IMR-90 (cell line): ENCODE measurements around the gene BCAR1. TPM values are rescaled to one million over a fixed set of nuclear protein-coding genes. Genes with fewer than 3 reads are reported as not detected.

Source experiments
- ATAC-seq: fragments of 200-7000 bp; cut with Tn5 transposase; 2 replicates; pipeline ENCODE4 v1.9.1; 2020; ENCODE audit warnings: low read depth, mild to moderate bottlenecking, moderate library complexity
- BruUV-seq: library from RNA; stranded (reverse); fragments of 400-500 nt; replicated peaks from 2 replicates; lab custom pipeline; 2021; lab: Mats Ljungman, UMichigan
- CTCF ChIA-PET: fragments of 300-600 bp; formaldehyde crosslinking; extraction: SDS; loops from one replicate; lab custom pipeline; 2021; ENCODE audit warnings: antibody characterized with exemption; lab: Yijun Ruan, JAX
- POLR2A ChIA-PET: fragments of 300-600 bp; sonication (Branson Sonifier 250); formaldehyde crosslinking; loops from one replicate; lab custom pipeline; 2022; ENCODE audit warnings: antibody characterized with exemption; ENCODE audit not compliant: unreplicated experiment; lab: Charles Lee
- DNase-seq: peaks from one replicate; pipeline ENCODE4 v3.0.0; 2013
- H2AFZ ChIP-seq: replicated peaks from 2 replicates; pipeline ENCODE3; 2013; ENCODE audit warnings: low read length, mild to moderate bottlenecking; ENCODE audit not compliant: poor library complexity
- H2AK5ac ChIP-seq: 2 replicates; pipeline ENCODE4 v1.6.1; 2013; ENCODE audit warnings: low read depth, low read length, inconsistent platforms
- H2AK9ac ChIP-seq: replicated peaks from 2 replicates; pipeline ENCODE3; 2013; ENCODE audit warnings: mild to moderate bottlenecking, low read depth, low read length, moderate library complexity; ENCODE audit not compliant: poor library complexity
- H2BK120ac ChIP-seq: 2 replicates; pipeline ENCODE4 v1.6.1; 2013; ENCODE audit warnings: low read depth, low read length, inconsistent platforms
- H2BK15ac ChIP-seq: 3 replicates; pipeline ENCODE4 v1.6.1; 2013; ENCODE audit warnings: low read depth, low read length, inconsistent platforms
- H2BK20ac ChIP-seq: 2 replicates; pipeline ENCODE4 v1.6.1; 2013; ENCODE audit warnings: low read depth, mild to moderate bottlenecking, inconsistent platforms, low read length, moderate library complexity
- H2BK5ac ChIP-seq: 2 replicates; pipeline ENCODE4 v1.6.1; 2013; ENCODE audit warnings: mild to moderate bottlenecking, low read depth, low read length, inconsistent platforms; ENCODE audit not compliant: poor library complexity, severe bottlenecking
- H3K14ac ChIP-seq: replicated peaks from 2 replicates; pipeline ENCODE4 v1.6.1; 2013; ENCODE audit warnings: low read depth, low read length, inconsistent platforms
- H3K18ac ChIP-seq: 2 replicates; pipeline ENCODE4 v1.6.1; 2013; ENCODE audit warnings: low read depth, low read length, control low read depth
- H3K23ac ChIP-seq: 2 replicates; pipeline ENCODE4 v1.6.1; 2013; ENCODE audit warnings: low read depth, low read length, inconsistent platforms
- H3K27ac ChIP-seq: 2 replicates; pipeline ENCODE4 v1.5.1; 2013; ENCODE audit warnings: mild to moderate bottlenecking, control low read depth, low read length; ENCODE audit not compliant: insufficient read depth
- H3K27me3 ChIP-seq: 2 replicates; pipeline ENCODE4 v1.6.1; 2013; ENCODE audit warnings: low read length; ENCODE audit not compliant: control insufficient read depth, insufficient read depth
- H3K36me3 ChIP-seq: 2 replicates; pipeline ENCODE4 v1.6.1; 2013; ENCODE audit warnings: low read length, mixed read lengths; ENCODE audit not compliant: control insufficient read depth, insufficient read depth
- H3K4ac ChIP-seq: 2 replicates; pipeline ENCODE4 v1.6.1; 2013; ENCODE audit warnings: low read depth, low read length, inconsistent platforms
- H3K4me1 ChIP-seq: 2 replicates; pipeline ENCODE4 v1.6.1; 2013; ENCODE audit warnings: low read length, mixed read lengths; ENCODE audit not compliant: control insufficient read depth, insufficient read depth
- H3K4me2 ChIP-seq: 2 replicates; pipeline ENCODE4 v1.6.1; 2013; ENCODE audit warnings: low read depth, mild to moderate bottlenecking, control low read depth, low read length, moderate library complexity
- H3K4me3 ChIP-seq: 2 replicates; pipeline ENCODE4 v1.5.1; 2013; ENCODE audit warnings: low read depth, mild to moderate bottlenecking, control low read depth, low read length, moderate library complexity; ENCODE audit not compliant: insufficient read depth
- H3K56ac ChIP-seq: 2 replicates; pipeline ENCODE4 v1.6.1; 2013; ENCODE audit warnings: low read length, inconsistent platforms; ENCODE audit not compliant: insufficient read depth; ENCODE audit errors: extremely low read depth
- H3K79me1 ChIP-seq, 2 experiments: 2 replicates each; pipeline ENCODE4 v1.6.1; 2013; ENCODE audit warnings: low read length in 2 of 2, inconsistent platforms in 1 of 2, low read depth in 1 of 2
- H3K9ac ChIP-seq: 2 replicates; pipeline ENCODE4 v1.6.1; 2013; ENCODE audit warnings: low read depth, low read length, control low read depth
- H3K9me1 ChIP-seq: 2 replicates; pipeline ENCODE4 v1.6.1; 2013; ENCODE audit warnings: low read length, inconsistent platforms; ENCODE audit not compliant: insufficient read depth
- H3K9me3 ChIP-seq: 2 replicates; pipeline ENCODE4 v1.6.1; 2013; ENCODE audit warnings: low read length; ENCODE audit not compliant: control insufficient read depth, insufficient read depth
- H4K20me1 ChIP-seq: 2 replicates; pipeline ENCODE4 v1.6.1; 2013; ENCODE audit warnings: low read length, inconsistent platforms; ENCODE audit not compliant: insufficient read depth
- H4K5ac ChIP-seq: 2 replicates; pipeline ENCODE4 v1.6.1; 2013; ENCODE audit warnings: mild to moderate bottlenecking, low read depth, low read length, control low read depth
- H4K8ac ChIP-seq, 2 experiments: 2 replicates each; pipeline ENCODE4 v1.6.1; 2013; ENCODE audit warnings: low read depth in 2 of 2, low read length in 2 of 2, control low read depth in 1 of 2, inconsistent platforms in 1 of 2
- H4K91ac ChIP-seq: 2 replicates; pipeline ENCODE4 v1.6.1; 2013; ENCODE audit warnings: low read depth, low read length, inconsistent platforms; ENCODE audit not compliant: insufficient read depth
- BHLHE40 ChIP-seq: fragments of 150-350 bp; IDR thresholded peaks from 2 replicates; pipeline ENCODE4 v1.6.1; 2016; ENCODE audit warnings: mild to moderate bottlenecking, low read depth, low read length
- CEBPB ChIP-seq: IDR thresholded peaks from 2 replicates; pipeline ENCODE4 v1.6.1; 2012; ENCODE audit warnings: low read depth, low read length, improper control_type of control experiment
- CHD1 ChIP-seq: IDR thresholded peaks from 2 replicates; pipeline ENCODE4 v1.6.1; 2012; ENCODE audit warnings: low read depth, low read length, improper control_type of control experiment
- FOS ChIP-seq: fragments of 150-350 bp; IDR thresholded peaks from 2 replicates; pipeline ENCODE4 v1.6.1; 2016; ENCODE audit warnings: low read depth, low read length
- MAFK ChIP-seq: IDR thresholded peaks from 2 replicates; pipeline ENCODE4 v1.6.1; 2012; ENCODE audit warnings: low read depth, low read length, improper control_type of control experiment
- MAZ ChIP-seq: IDR thresholded peaks from 2 replicates; pipeline ENCODE4 v1.6.1; 2012; ENCODE audit warnings: low read depth, mild to moderate bottlenecking, low read length, improper control_type of control experiment, moderate library complexity, borderline replicate concordance
- POLR2A ChIP-seq: IDR thresholded peaks from 2 replicates; pipeline ENCODE4 v1.6.1; 2012; ENCODE audit warnings: mild to moderate bottlenecking, low read depth, low read length
- RFX5 ChIP-seq: IDR thresholded peaks from 2 replicates; pipeline ENCODE4 v1.8.0; 2012; ENCODE audit warnings: low read depth, mild to moderate bottlenecking, low read length, moderate library complexity
- WGBS, 2 experiments: methylation state at CpG; one replicate each; pipeline versions ENCODE4 v1.1.5 to v1.1.7; 2013; ENCODE audit warnings: missing lambda C conversion rate in 2 of 2; ENCODE audit not compliant: insufficient read length in 1 of 2; ENCODE audit errors: extremely low coverage in 2 of 2; 5-methylcytosine and 5-hydroxymethylcytosine counted together
- dilution Hi-C: fragments of 300-500 bp; cut with HindIII; formaldehyde crosslinking; loops from one replicate; pipeline ENCODE4 v1.14.3; 2018; ENCODE audit warnings: low sequenced_read_pairs; ENCODE audit not compliant: unreplicated experiment
- in situ Hi-C: fragments of 300-500 bp; cut with MboI; formaldehyde crosslinking; loops from 3 replicates; pipeline ENCODE4 v1.14.3; 2019; ENCODE audit warnings: low sequenced_read_pairs, inconsistent platforms, mixed read lengths
- intact Hi-C: fragments of 100-400 bp; cut with micrococcal nuclease; formaldehyde crosslinking; loops from 2 replicates; pipeline ENCODE4 v1.10.0; 2022
- polyA plus RNA-seq, 3 experiments: library from polyadenylated mRNA; depleted of rRNA; stranded (reverse); fragments of >200 nt; gene quantifications; 2 replicates each; pipeline ENCODE4 v1.2.3, GENCODE V29; 2012; ENCODE audit warnings: low replicate concordance in 1 of 3
- total RNA-seq: library from RNA; depleted of rRNA; stranded (reverse); fragments of >200 nt; gene quantifications from 2 replicates; pipeline ENCODE4 v1.2.3, GENCODE V29; 2012
- TF ChIP-seq, protein P1 (sequence below): conservative IDR thresholded peaks from 2 replicates; pipeline ENCODE4 v1.5.1; 2012; ENCODE audit warnings: mild to moderate bottlenecking, low read depth, low read length, improper control_type of control experiment

BCAR1 gene
- total and polyA plus RNA-seq, 2 of the 4 experiments (the other 2 are of a cell fraction): 18.1 to 99.4 TPM

DNA sequence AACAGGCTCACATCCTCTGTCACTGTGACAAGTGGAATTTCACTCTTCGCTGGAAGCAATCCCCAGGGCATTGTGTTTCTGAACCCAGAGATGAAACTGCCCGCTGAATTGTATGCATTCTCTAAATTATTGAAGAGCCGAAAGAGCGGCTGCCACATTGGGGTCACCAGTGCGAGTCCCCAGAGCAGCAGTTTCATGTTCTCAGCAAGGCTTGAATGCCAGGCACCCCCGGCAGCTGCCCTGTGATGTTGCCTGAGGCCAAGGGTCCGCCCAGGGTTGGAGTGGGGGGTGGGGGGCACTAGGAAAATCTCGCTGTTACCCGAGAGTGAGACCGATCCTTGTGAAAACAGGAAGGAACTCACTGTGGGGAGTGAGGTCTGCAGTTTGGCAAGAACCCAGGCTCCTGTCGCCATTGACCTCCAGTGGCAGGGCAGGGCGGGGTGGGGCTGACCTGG, 20.7 kb upstream of the BCAR1 start:
- Histone ChIP-seq H3K14ac (0 out of 2 replicates have a peak overlapping the region, but pooled peaks have one; percentile 30), H4K20me1 (no peaks in the 10 kb centered on the region), H4K5ac (no peak overlapping the region), H2BK5ac (no peak overlapping the region), H2BK20ac (peak overlapping the region; percentile 59; the same call in 1 of the 2 replicates), H3K4me2 (no peak overlapping the region), H3K18ac (no peak overlapping the region), H2BK120ac (peak overlapping the region; percentile 52; the same call in 1 of the 2 replicates), H2BK15ac (peak overlapping the region; percentile 45; the same call in 1 of the 3 replicates), H2AFZ (peak overlapping the region; percentile 82), H3K4me3 (no peak overlapping the region), H3K9me1 (peaks cover 6% of the 10 kb centered on the region; the same call in 1 of the 2 replicates), H3K9me3 (no peaks in the 10 kb centered on the region), H3K79me1 (peaks cover 0 to 4% of the 10 kb centered on the region in 2 experiments; a peak in 1 of 4 replicates), H3K36me3 (no peaks in the 10 kb centered on the region), H3K4ac (peak overlapping the region; percentile 65; the same call in 1 of the 2 replicates), H3K27me3 (no peaks in the 10 kb centered on the region), H2AK5ac (peak overlapping the region; percentile 13; the same call in 1 of the 2 replicates), H3K9ac (no peak overlapping the region), H3K4me1 (peaks cover 13% of the 10 kb centered on the region), H3K56ac (no peak overlapping the region), H3K27ac (peak overlapping the region; percentile 9; the same call in 1 of the 2 replicates), H4K91ac (0 out of 2 replicates have a peak overlapping the region, but pooled peaks have one; percentile 28), H2AK9ac (peak overlapping the region; percentile 11), H4K8ac (peak overlapping the region; percentile 40; a peak in 1 of 4 replicates), H3K23ac (no peak overlapping the region)
- WGBS, 2 experiments: 23% methylated on average over 2 of the region's 12 CpGs; no CpG with 5 or more reads in 1 of the 2 experiments
- ATAC-seq (peak; percentile 33), DNase-seq (no peak)
- in situ Hi-C loops (no loop called here), dilution Hi-C loops (no loop called here), intact Hi-C loops (no loop called here)
- CTCF ChIA-PET: no interaction called here
- POLR2A ChIA-PET: no interaction called here
- TF ChIP-seq POLR2A: no peak
- no peak for TF ChIP-seq BHLHE40
- TF ChIP-seq MAZ: no peak
- no peak for TF ChIP-seq MAFK
- TF ChIP-seq CEBPB: no peak
- TF ChIP-seq FOS: no peak
- TF ChIP-seq, protein P1, sequence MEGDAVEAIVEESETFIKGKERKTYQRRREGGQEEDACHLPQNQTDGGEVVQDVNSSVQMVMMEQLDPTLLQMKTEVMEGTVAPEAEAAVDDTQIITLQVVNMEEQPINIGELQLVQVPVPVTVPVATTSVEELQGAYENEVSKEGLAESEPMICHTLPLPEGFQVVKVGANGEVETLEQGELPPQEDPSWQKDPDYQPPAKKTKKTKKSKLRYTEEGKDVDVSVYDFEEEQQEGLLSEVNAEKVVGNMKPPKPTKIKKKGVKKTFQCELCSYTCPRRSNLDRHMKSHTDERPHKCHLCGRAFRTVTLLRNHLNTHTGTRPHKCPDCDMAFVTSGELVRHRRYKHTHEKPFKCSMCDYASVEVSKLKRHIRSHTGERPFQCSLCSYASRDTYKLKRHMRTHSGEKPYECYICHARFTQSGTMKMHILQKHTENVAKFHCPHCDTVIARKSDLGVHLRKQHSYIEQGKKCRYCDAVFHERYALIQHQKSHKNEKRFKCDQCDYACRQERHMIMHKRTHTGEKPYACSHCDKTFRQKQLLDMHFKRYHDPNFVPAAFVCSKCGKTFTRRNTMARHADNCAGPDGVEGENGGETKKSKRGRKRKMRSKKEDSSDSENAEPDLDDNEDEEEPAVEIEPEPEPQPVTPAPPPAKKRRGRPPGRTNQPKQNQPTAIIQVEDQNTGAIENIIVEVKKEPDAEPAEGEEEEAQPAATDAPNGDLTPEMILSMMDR: no peak
- TF ChIP-seq CHD1: no peak
- TF ChIP-seq RFX5: no peak
- BruUV-seq: no TSS peak
